IMR-90 (cell line): ENCODE results near the gene FUS. TPM values are rescaled to one million over a fixed set of nuclear protein-coding genes. Genes with fewer than 3 reads are reported as not detected.

Source experiments
- ATAC-seq: fragments of 200-7000 bp; cut with Tn5 transposase; 2 replicates; pipeline ENCODE4 v1.9.1; 2020; ENCODE audit warnings: low read depth, mild to moderate bottlenecking, moderate library complexity
- BruUV-seq: library from RNA; stranded (reverse); fragments of 400-500 nt; replicated peaks from 2 replicates; lab custom pipeline; 2021; lab: Mats Ljungman, UMichigan
- CTCF ChIA-PET: fragments of 300-600 bp; formaldehyde crosslinking; extraction: SDS; loops from one replicate; lab custom pipeline; 2021; ENCODE audit warnings: antibody characterized with exemption; lab: Yijun Ruan, JAX
- POLR2A ChIA-PET: fragments of 300-600 bp; sonication (Branson Sonifier 250); formaldehyde crosslinking; loops from one replicate; lab custom pipeline; 2022; ENCODE audit warnings: antibody characterized with exemption; ENCODE audit not compliant: unreplicated experiment; lab: Charles Lee
- DNase-seq: peaks from one replicate; pipeline ENCODE4 v3.0.0; 2013
- H2AFZ ChIP-seq: replicated peaks from 2 replicates; pipeline ENCODE3; 2013; ENCODE audit warnings: low read length, mild to moderate bottlenecking; ENCODE audit not compliant: poor library complexity
- H2AK5ac ChIP-seq: 2 replicates; pipeline ENCODE4 v1.6.1; 2013; ENCODE audit warnings: low read depth, low read length, inconsistent platforms
- H2AK9ac ChIP-seq: replicated peaks from 2 replicates; pipeline ENCODE3; 2013; ENCODE audit warnings: mild to moderate bottlenecking, low read depth, low read length, moderate library complexity; ENCODE audit not compliant: poor library complexity
- H2BK120ac ChIP-seq: 2 replicates; pipeline ENCODE4 v1.6.1; 2013; ENCODE audit warnings: low read depth, low read length, inconsistent platforms
- H2BK15ac ChIP-seq: 3 replicates; pipeline ENCODE4 v1.6.1; 2013; ENCODE audit warnings: low read depth, low read length, inconsistent platforms
- H2BK20ac ChIP-seq: 2 replicates; pipeline ENCODE4 v1.6.1; 2013; ENCODE audit warnings: low read depth, mild to moderate bottlenecking, inconsistent platforms, low read length, moderate library complexity
- H2BK5ac ChIP-seq: 2 replicates; pipeline ENCODE4 v1.6.1; 2013; ENCODE audit warnings: mild to moderate bottlenecking, low read depth, low read length, inconsistent platforms; ENCODE audit not compliant: poor library complexity, severe bottlenecking
- H3K14ac ChIP-seq: replicated peaks from 2 replicates; pipeline ENCODE4 v1.6.1; 2013; ENCODE audit warnings: low read depth, low read length, inconsistent platforms
- H3K18ac ChIP-seq: 2 replicates; pipeline ENCODE4 v1.6.1; 2013; ENCODE audit warnings: low read depth, low read length, control low read depth
- H3K23ac ChIP-seq: 2 replicates; pipeline ENCODE4 v1.6.1; 2013; ENCODE audit warnings: low read depth, low read length, inconsistent platforms
- H3K27ac ChIP-seq: 2 replicates; pipeline ENCODE4 v1.5.1; 2013; ENCODE audit warnings: mild to moderate bottlenecking, control low read depth, low read length; ENCODE audit not compliant: insufficient read depth
- H3K27me3 ChIP-seq: 2 replicates; pipeline ENCODE4 v1.6.1; 2013; ENCODE audit warnings: low read length; ENCODE audit not compliant: control insufficient read depth, insufficient read depth
- H3K36me3 ChIP-seq: 2 replicates; pipeline ENCODE4 v1.6.1; 2013; ENCODE audit warnings: low read length, mixed read lengths; ENCODE audit not compliant: control insufficient read depth, insufficient read depth
- H3K4ac ChIP-seq: 2 replicates; pipeline ENCODE4 v1.6.1; 2013; ENCODE audit warnings: low read depth, low read length, inconsistent platforms
- H3K4me1 ChIP-seq: 2 replicates; pipeline ENCODE4 v1.6.1; 2013; ENCODE audit warnings: low read length, mixed read lengths; ENCODE audit not compliant: control insufficient read depth, insufficient read depth
- H3K4me2 ChIP-seq: 2 replicates; pipeline ENCODE4 v1.6.1; 2013; ENCODE audit warnings: low read depth, mild to moderate bottlenecking, control low read depth, low read length, moderate library complexity
- H3K4me3 ChIP-seq: 2 replicates; pipeline ENCODE4 v1.5.1; 2013; ENCODE audit warnings: low read depth, mild to moderate bottlenecking, control low read depth, low read length, moderate library complexity; ENCODE audit not compliant: insufficient read depth
- H3K56ac ChIP-seq: 2 replicates; pipeline ENCODE4 v1.6.1; 2013; ENCODE audit warnings: low read length, inconsistent platforms; ENCODE audit not compliant: insufficient read depth; ENCODE audit errors: extremely low read depth
- H3K79me1 ChIP-seq, 2 experiments: 2 replicates each; pipeline ENCODE4 v1.6.1; 2013; ENCODE audit warnings: low read length in 2 of 2, inconsistent platforms in 1 of 2, low read depth in 1 of 2
- H3K9ac ChIP-seq: 2 replicates; pipeline ENCODE4 v1.6.1; 2013; ENCODE audit warnings: low read depth, low read length, control low read depth
- H3K9me1 ChIP-seq: 2 replicates; pipeline ENCODE4 v1.6.1; 2013; ENCODE audit warnings: low read length, inconsistent platforms; ENCODE audit not compliant: insufficient read depth
- H3K9me3 ChIP-seq: 2 replicates; pipeline ENCODE4 v1.6.1; 2013; ENCODE audit warnings: low read length; ENCODE audit not compliant: control insufficient read depth, insufficient read depth
- H4K20me1 ChIP-seq: 2 replicates; pipeline ENCODE4 v1.6.1; 2013; ENCODE audit warnings: low read length, inconsistent platforms; ENCODE audit not compliant: insufficient read depth
- H4K5ac ChIP-seq: 2 replicates; pipeline ENCODE4 v1.6.1; 2013; ENCODE audit warnings: mild to moderate bottlenecking, low read depth, low read length, control low read depth
- H4K8ac ChIP-seq, 2 experiments: 2 replicates each; pipeline ENCODE4 v1.6.1; 2013; ENCODE audit warnings: low read depth in 2 of 2, low read length in 2 of 2, control low read depth in 1 of 2, inconsistent platforms in 1 of 2
- H4K91ac ChIP-seq: 2 replicates; pipeline ENCODE4 v1.6.1; 2013; ENCODE audit warnings: low read depth, low read length, inconsistent platforms; ENCODE audit not compliant: insufficient read depth
- BHLHE40 ChIP-seq: fragments of 150-350 bp; IDR thresholded peaks from 2 replicates; pipeline ENCODE4 v1.6.1; 2016; ENCODE audit warnings: mild to moderate bottlenecking, low read depth, low read length
- CHD1 ChIP-seq: IDR thresholded peaks from 2 replicates; pipeline ENCODE4 v1.6.1; 2012; ENCODE audit warnings: low read depth, low read length, improper control_type of control experiment
- MAFK ChIP-seq: IDR thresholded peaks from 2 replicates; pipeline ENCODE4 v1.6.1; 2012; ENCODE audit warnings: low read depth, low read length, improper control_type of control experiment
- POLR2A ChIP-seq: IDR thresholded peaks from 2 replicates; pipeline ENCODE4 v1.6.1; 2012; ENCODE audit warnings: mild to moderate bottlenecking, low read depth, low read length
- RAD21 ChIP-seq: IDR thresholded peaks from 2 replicates; pipeline ENCODE4 v1.6.1; 2012; ENCODE audit warnings: low read length, improper control_type of control experiment
- RCOR1 ChIP-seq: IDR thresholded peaks from 2 replicates; pipeline ENCODE4 v1.6.1; 2012; ENCODE audit warnings: mild to moderate bottlenecking, low read length, improper control_type of control experiment; ENCODE audit not compliant: insufficient replicate concordance
- SMC3 ChIP-seq: fragments of 150-350 bp; IDR thresholded peaks from 2 replicates; pipeline ENCODE4 v1.6.1; 2016; ENCODE audit warnings: low read depth, mild to moderate bottlenecking, antibody characterized with exemption, low read length, moderate library complexity
- WGBS, 2 experiments: methylation state at CpG; one replicate each; pipeline versions ENCODE4 v1.1.5 to v1.1.7; 2013; ENCODE audit warnings: missing lambda C conversion rate in 2 of 2; ENCODE audit not compliant: insufficient read length in 1 of 2; ENCODE audit errors: extremely low coverage in 2 of 2; 5-methylcytosine and 5-hydroxymethylcytosine counted together
- dilution Hi-C: fragments of 300-500 bp; cut with HindIII; formaldehyde crosslinking; loops from one replicate; pipeline ENCODE4 v1.14.3; 2018; ENCODE audit warnings: low sequenced_read_pairs; ENCODE audit not compliant: unreplicated experiment
- in situ Hi-C: fragments of 300-500 bp; cut with MboI; formaldehyde crosslinking; loops from 3 replicates; pipeline ENCODE4 v1.14.3; 2019; ENCODE audit warnings: low sequenced_read_pairs, inconsistent platforms, mixed read lengths
- intact Hi-C: fragments of 100-400 bp; cut with micrococcal nuclease; formaldehyde crosslinking; loops from 2 replicates; pipeline ENCODE4 v1.10.0; 2022
- polyA plus RNA-seq, 3 experiments: library from polyadenylated mRNA; depleted of rRNA; stranded (reverse); fragments of >200 nt; gene quantifications; 2 replicates each; pipeline ENCODE4 v1.2.3, GENCODE V29; 2012; ENCODE audit warnings: low replicate concordance in 1 of 3
- total RNA-seq: library from RNA; depleted of rRNA; stranded (reverse); fragments of >200 nt; gene quantifications from 2 replicates; pipeline ENCODE4 v1.2.3, GENCODE V29; 2012
- TF ChIP-seq, protein P1 (sequence below): fragments of 150-350 bp; IDR thresholded peaks from 2 replicates; pipeline ENCODE4 v1.6.1; 2016; ENCODE audit warnings: low read depth, mild to moderate bottlenecking, low read length, moderate library complexity, borderline replicate concordance
- TF ChIP-seq, protein P2 (sequence below): fragments of 150-350 bp; IDR thresholded peaks from 2 replicates; pipeline ENCODE4 v1.6.1; 2017; ENCODE audit warnings: mild to moderate bottlenecking, antibody characterized with exemption, low read length, low read depth

The FUS gene
- total and polyA plus RNA-seq, 2 of the 4 experiments (the other 2 are of a cell fraction) = 42.8 to 340 TPM

DNA sequence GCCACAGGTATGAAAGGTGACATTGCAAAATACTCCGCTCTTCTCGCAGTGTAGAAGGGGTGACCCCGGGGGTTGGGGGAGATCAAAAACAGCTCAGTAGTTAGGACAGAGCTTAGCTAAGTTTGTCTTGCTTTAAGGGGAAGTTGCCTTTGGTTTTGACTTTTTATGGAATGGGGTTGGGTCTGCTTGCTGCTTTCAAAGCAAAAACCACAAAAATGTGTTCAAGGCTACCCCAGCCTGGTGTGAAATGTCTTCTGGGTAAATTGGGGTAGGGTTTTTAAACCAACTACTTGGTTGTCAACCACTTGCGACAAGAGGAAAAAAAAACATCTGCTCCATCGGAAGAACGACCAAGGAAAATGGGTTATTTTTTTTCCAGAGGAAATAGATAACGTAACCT lies 6.2 kb downstream of the FUS start:
- POLR2A ChIA-PET = no interaction called here
- no peak overlapping the region for H4K91ac ChIP-seq
- H2BK15ac ChIP-seq = no peak overlapping the region
- H4K5ac ChIP-seq = no peak overlapping the region
- H2BK120ac ChIP-seq = no peak overlapping the region
- ATAC-seq (no peak), DNase-seq (no peak)
- no peak overlapping the region for H3K27ac ChIP-seq
- CTCF ChIA-PET = no interaction called here
- no peak overlapping the region for H3K18ac ChIP-seq
- H3K4me2 ChIP-seq = no peak overlapping the region
- H2BK20ac ChIP-seq = no peak overlapping the region
- no peaks in the 10 kb centered on the region for H3K9me3 ChIP-seq
- intact Hi-C loops = loop anchor here (10.0 kb wide), 1 partner anchor 689 kb away; the partner anchor contains the start of gene ZNF267
- peaks cover 84% of the 10 kb centered on the region for H3K36me3 ChIP-seq
- H3K9me1 ChIP-seq = peaks cover 6% of the 10 kb centered on the region; the same call in 1 of the 2 replicates
- no peak for TF ChIP-seq BHLHE40
- no peak for TF ChIP-seq SMC3
- no peak for TF ChIP-seq MAFK
- TF ChIP-seq RAD21 = no peak
- no peak for TF ChIP-seq RCOR1
- TF ChIP-seq POLR2A = no peak
- TF ChIP-seq, protein P1, sequence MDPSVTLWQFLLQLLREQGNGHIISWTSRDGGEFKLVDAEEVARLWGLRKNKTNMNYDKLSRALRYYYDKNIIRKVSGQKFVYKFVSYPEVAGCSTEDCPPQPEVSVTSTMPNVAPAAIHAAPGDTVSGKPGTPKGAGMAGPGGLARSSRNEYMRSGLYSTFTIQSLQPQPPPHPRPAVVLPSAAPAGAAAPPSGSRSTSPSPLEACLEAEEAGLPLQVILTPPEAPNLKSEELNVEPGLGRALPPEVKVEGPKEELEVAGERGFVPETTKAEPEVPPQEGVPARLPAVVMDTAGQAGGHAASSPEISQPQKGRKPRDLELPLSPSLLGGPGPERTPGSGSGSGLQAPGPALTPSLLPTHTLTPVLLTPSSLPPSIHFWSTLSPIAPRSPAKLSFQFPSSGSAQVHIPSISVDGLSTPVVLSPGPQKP = no peak
- TF ChIP-seq, protein P2, sequence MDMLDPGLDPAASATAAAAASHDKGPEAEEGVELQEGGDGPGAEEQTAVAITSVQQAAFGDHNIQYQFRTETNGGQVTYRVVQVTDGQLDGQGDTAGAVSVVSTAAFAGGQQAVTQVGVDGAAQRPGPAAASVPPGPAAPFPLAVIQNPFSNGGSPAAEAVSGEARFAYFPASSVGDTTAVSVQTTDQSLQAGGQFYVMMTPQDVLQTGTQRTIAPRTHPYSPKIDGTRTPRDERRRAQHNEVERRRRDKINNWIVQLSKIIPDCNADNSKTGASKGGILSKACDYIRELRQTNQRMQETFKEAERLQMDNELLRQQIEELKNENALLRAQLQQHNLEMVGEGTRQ = no peak
- TF ChIP-seq CHD1 = no peak
- H3K23ac ChIP-seq = no peak overlapping the region
- H3K79me1 ChIP-seq = peaks cover 48 to 83% of the 10 kb centered on the region in 2 experiments
- no peak overlapping the region for H3K4ac ChIP-seq
- dilution Hi-C loops = no loop called here
- BruUV-seq = no TSS peak
- in situ Hi-C loops = no loop called here
- no peak overlapping the region for H2AK9ac ChIP-seq
- no peak overlapping the region for H2AK5ac ChIP-seq
- H2BK5ac ChIP-seq = no peak overlapping the region
- no peak overlapping the region for H3K4me3 ChIP-seq
- peaks cover 5% of the 10 kb centered on the region; the same call in 1 of the 2 replicates for H3K4me1 ChIP-seq
- H4K8ac ChIP-seq = no peak overlapping the region
- no peak overlapping the region for H3K14ac ChIP-seq
- no peaks in the 10 kb centered on the region for H3K27me3 ChIP-seq
- H4K20me1 ChIP-seq = peaks cover 94% of the 10 kb centered on the region
- H2AFZ ChIP-seq = no peak overlapping the region
- no peak overlapping the region for H3K56ac ChIP-seq
- WGBS, 2 experiments = 90% methylated on average over 2 of the region's 7 CpGs; no CpG with 5 or more reads in 1 of the 2 experiments
- H3K9ac ChIP-seq = no peak overlapping the region
